Measurements from ENCODE around the gene HADH.
"Not testable (repeated sequence)": the region's sequence is repeated elsewhere in the genome, so short reads cannot be mapped to it uniquely, and the experiment has no call there.

Gene HADH

GRCh38 chr4:107989537-107990386 lies at the start of gene HADH:
Gene HADH (plus strand): TSS chr4:107989889. CDS start chr4:107989933, 44 bp downstream.
- DNase-seq, result peak; percentile 91

DNA sequence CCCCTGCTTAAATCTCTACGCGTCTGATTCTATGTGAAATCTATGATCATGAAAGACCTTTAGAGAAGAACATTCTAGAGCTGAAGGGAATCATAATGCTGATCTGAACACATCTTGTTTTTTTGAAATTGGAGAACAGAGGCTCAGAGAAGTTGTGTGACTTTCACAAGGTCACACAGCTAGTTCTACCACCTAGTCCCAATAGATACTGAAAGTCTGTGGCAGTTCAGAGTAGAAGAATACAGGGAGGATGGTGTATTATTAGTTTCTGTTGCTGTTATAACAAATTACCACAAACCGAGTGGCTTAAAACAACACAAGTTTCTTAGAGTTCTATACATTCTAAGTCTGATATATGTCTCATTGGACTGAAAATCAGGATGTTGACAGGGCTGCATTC lies 43.9 kb upstream of the HADH start:
- DNase-seq, result no peak

GRCh38 chr4:107950746-107951540 lies 38.7 kb upstream of the HADH start:
- no peak for DNase-seq

DNA sequence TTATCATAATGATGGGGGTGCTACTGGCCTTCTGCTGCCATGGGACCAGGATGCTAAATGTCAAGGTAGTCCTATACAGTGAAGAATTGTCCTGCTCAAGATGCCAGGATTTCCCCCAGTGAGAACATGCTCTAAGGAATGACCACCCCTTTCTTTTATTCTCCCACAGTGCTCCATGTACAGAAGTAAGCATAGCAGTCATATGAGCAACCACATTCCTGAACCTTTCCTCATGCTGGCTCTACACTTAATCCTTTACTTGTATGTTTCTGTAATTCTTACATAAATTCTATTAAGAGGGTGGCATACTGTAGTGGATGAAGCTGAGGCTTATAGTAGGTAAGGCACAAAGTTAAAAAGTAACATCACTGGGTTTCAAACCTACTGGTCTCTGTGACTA lies 38.1 kb upstream of the HADH start:
- DNase-seq, result no peak

- no peak for DNase-seq
Measured at GRCh38 chr4:107956011-107956410, 33.7 kb upstream of the HADH start.

DNA sequence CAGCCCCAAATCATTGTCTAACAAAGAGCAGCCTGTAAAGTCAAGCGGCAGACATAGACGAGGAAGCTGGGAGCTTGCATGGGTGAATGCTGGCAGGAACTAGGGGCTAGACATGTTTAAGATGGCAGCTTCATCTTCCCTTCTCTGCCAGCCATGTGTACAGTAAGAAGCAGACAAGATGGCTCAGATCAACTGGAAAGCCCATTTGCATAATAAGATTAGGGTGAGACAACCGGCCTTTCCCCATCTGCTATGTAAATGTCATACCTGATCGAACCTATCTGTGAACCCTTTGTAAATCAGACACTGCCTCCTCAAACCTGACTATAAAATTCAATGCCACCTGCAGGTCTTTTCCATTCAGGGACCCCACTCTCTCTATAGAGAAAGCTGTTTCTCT lies 22.8 kb upstream of the HADH start:
- no peak for DNase-seq

DNA sequence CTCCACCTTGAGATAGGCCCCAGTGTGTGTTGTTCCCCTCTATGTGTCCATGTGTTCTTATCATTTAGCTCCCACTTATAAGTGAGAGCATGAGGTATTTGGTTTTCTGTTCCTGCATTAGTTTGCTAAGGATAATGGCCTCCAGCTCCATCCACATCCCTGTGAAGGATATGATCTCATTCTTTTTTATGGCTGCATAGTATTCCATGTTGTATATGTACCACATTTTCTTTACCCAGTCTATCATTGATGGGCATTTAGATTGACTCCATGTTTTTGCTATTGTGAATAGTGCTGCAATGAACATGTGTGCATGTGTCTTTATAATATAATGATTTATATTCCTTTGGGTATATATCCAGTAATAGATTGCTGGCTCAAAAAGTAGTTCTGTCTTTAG lies 22.2 kb upstream of the HADH start:
- DNase-seq, result not testable (repeated sequence)

GRCh38 chr4:107967921-107968320 lies 21.8 kb upstream of the HADH start:
- DNase-seq, result not testable (repeated sequence)

DNA sequence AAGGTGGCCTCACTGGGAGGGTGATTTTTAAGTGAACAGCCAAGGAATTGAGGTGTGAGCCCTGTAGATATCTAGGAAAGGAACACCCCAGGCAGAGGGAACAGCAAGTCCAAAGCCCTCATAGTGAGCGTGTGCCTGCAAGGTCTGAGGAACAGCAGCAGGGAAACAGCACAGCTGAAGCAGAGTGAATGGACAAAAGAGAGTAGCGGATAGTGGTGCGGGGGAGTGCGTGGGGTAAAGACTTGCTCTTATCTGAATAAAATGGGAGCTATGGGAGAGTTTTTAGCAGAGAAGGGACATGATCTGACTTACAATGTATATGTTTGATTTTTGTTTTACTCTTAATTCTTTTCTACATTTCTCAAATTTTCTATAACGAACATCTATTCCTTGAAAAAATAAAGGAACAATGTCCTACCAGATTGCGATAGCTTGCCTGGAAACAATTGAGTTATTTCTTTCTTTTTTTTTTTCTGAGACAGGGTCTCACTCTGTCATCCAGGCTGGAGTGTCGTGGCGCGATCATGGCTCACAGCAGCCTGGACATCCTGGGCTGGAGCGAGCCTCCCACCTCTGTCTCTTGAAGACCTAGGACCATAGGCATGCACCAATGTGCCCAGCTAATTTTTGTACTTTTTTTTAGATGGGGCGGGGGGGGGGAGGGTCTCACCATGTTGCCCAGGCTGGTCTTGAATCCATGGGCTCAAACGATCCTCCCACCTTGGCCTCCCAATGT lies 19.5 kb upstream of the HADH start:
- DNase-seq, result no peak

GRCh38 chr4:107972605-107973004 lies 17.1 kb upstream of the HADH start:
- DNase-seq, result no peak

DNA sequence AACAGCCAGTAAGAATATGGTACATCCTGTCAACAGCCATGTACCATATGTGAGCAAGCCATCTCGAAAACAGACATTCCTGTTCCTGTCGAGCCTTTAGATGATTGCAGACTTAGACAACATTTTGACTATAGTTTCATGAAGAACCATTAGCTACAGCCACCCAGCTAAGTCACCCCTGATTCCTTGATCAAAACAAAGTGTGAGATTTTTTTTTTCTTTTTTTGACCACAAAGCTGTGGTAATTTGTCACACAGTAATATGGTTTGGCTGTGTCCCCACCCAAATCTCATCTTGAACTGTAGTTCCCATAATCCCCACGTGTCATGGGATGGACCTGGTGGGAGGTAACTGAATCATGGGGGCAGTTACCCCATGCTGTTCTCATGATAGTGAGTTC lies 15.2 kb upstream of the HADH start:
- no peak for DNase-seq

GRCh38 chr4:107977482-107977881 lies 12.2 kb upstream of the HADH start:
- DNase-seq, result no peak

DNA sequence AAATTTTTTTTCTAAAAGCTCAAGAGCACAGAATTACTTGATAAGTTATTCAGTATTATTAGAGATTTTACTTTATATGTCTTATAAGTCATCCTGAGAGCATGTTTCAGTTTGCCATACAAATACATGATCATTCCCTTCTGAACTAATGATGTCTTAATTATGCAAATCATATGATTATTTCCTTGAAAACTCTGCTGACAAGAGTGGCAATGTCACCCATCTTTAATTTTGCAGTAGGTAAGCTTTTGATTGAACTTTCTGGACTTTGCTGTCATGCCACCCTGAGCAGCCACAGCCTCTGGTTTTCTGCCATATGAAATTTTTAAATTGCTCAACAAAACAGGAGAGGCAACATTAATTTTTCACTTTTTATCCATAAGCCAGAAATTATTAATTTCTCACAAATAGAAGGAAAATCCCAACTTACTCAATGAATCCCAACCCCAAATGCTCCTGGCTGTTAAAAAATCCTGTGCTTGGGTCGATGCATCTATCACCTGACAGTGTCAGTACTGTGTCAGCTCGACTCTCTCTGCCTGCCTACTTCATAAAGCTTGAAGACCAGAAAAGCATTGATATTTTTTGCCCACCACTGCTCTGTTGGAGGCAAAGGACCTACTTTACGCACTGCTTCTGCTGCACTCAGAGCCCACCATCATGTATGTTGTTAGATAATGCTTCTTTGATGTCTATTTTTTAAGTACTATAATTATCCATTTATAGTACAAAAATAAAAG lies 11.6 kb upstream of the HADH start:
- DNase-seq, result no peak

DNA sequence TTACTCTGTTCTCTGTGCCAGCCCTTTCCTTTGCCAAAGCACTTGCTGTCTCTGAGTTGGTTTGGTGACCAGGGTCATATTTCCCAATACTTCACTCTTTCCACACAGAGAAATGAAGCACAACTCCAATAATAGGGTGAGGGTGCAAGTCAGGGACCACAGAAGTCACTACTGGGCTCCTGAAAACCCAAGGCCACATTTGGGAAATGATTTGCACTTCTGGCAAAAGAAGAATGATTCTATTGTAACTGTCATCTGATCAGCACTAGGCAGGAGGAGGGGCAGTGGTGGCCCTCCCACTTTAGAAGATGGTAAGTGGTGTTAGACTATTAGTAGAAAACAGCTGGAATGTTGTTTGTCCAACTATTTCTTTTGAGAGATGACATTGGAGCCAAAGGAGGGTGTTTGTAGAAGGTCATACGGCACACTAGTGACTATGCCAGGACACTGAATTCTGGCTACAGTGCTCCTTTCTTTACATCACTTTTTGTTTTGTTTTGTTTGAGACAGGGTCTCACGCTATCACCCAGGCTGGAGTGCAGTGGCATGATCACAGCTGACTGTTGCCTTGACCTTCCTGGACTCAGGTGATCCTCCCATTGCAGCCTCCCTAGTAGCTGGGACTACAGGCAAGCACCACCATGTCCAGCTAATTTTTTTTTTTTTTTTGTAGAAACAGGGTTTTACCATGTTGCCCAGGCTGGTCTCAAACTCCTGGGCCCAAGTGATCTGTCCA lies 10.8 kb upstream of the HADH start:
- no peak for DNase-seq

DNA sequence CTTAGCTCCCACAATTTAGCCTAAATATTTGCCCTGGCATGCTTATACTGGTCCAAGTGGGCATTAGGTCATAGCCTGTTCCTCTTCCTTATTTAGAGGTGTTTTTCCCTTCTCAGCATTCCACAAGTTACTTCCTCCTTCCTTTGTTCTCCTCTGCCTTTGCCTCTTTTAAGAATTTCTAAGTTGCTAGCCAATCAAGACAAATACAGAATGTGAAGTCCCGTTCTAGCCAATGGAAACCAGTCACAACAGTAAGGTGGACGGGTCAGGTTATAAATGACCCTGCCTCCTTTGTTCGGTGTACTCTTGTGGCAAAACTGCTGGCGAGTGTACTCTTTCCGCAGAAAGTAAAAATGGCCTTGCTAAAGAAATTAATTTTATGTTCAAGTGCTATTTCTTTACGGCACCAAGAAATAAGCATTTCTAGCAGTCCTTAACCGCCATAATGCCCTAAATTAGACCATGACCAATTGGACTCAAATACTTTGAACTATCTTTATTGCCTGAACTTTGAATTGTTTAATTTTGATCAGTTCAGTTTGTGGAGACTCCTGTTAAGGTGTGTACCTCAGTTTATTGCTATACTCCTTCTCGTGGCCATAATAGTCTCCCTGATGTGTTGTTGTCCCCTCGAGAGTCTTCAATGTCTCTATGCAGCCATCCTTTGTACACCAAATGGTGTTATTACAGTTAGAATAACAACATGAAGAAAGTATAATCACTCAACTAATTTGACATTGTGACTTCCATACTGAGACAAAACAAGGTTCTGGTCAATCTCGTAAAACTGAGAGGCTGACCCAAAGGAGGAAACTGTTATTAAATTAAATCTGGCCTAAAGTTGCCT lies 1.6 kb upstream of the HADH start:
- DNase-seq, result no peak

GRCh38 chr4:107988763-107989035 lies 990 bp upstream of the HADH start:
- DNase-seq, result no peak

DNA sequence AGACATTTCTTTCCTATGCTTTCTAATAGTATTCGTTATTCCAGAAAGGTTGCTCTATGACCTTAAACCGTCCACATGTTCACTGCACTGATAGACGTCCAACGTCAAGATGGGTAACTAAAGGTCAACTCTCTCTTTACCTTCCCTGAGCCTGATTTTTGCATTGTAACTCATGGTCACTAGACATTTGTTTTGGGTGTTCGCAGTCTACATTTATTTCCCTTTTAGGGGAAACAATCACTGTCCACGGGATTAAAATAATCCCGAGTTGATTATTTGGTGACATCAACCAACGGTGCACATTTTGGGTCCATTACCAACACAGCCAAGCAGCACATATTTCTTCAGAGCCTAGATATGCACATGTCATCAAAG lies 540 bp upstream of the HADH start:
- no peak for DNase-seq

GRCh38 chr4:107991945-107992630 lies 2.4 kb downstream of the HADH start:
- no peak for DNase-seq

DNA sequence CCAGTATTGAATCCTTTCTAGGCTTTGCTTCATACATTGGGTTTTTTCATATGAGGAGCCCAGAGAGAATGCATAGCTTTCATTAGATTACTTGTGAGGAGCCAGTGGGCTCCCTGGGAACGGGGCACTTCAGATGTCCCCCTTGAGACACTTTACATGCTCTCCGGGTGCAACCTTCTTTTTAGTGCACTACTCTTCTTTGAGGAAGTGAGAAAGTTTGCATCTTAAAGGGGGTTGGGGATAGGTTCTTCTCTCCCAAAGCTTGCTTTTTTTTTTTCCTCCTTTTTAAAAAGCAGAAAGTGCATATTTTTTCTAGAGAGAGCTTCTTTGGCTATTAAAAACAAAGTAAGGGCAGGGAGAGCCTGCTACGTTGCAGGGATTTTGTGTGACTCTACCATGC lies 4.3 kb downstream of the HADH start:
- no peak for DNase-seq

DNA sequence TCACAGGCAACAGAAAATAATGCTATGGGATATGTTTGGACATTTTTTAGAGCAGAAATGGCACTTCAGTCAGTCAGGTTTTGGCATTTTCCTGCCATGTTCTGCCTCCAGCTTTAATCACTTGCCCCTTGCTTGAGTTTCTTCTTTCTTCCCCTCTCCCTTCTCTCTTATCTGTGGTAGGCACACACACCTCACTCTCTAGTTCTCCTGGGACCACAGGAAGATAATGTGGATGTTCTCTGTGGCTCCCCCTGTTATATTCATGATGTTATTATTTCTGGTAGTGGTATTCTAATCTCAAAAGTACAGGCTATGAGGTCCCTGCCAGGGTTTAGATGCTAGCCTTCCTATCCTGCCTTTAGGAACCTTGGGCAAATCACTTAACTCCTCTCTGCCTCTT lies 5.2 kb downstream of the HADH start:
- no peak for DNase-seq

Measured in stimulated activated naive CD4-positive, alpha-beta T cell treated with Interleukin-2 at 50 U/mL for 16 hours (primary cell).